ENCODE measurements around the gene GREB1.

Gene GREB1

GRCh38 chr2:11533278-11534070 is at the start of gene GREB1:
GREB1 (plus strand) TSS chr2:11534045; CDS start chr2:11556615, 22,570 bp downstream.
- DNase-seq: no peak

GRCh38 chr2:11488809-11489208 is 45.0 kb upstream of the GREB1 start:
- DNase-seq: no peak

- DNase-seq: no peak
Observed at GRCh38 chr2:11490194-11490593, 43.7 kb upstream of the GREB1 start.

- DNase-seq: no peak
Observed at GRCh38 chr2:11491348-11491933, 42.4 kb upstream of the GREB1 start.

- no peak for DNase-seq
Observed at GRCh38 chr2:11492244-11492643, 41.6 kb upstream of the GREB1 start.

- DNase-seq: no peak
Observed at GRCh38 chr2:11492720-11493119, 41.1 kb upstream of the GREB1 start.

- DNase-seq: no peak
Observed at GRCh38 chr2:11493282-11493681, 40.6 kb upstream of the GREB1 start.

GRCh38 chr2:11494310-11494709 is 39.5 kb upstream of the GREB1 start:
- DNase-seq: no peak

- no peak for DNase-seq
Observed at GRCh38 chr2:11495844-11496681, 37.8 kb upstream of the GREB1 start.

GRCh38 chr2:11498543-11499034 is 35.3 kb upstream of the GREB1 start:
- DNase-seq: no peak

- DNase-seq: no peak
Observed at GRCh38 chr2:11499081-11499743, 34.6 kb upstream of the GREB1 start.

- DNase-seq: no peak
Observed at GRCh38 chr2:11500702-11501303, 33.0 kb upstream of the GREB1 start.

GRCh38 chr2:11502740-11503292 is 31.0 kb upstream of the GREB1 start:
- DNase-seq: peak; percentile 14

GRCh38 chr2:11503354-11503927 is 30.4 kb upstream of the GREB1 start:
- no peak for DNase-seq

- peak; percentile 38 for DNase-seq
Observed at GRCh38 chr2:11505652-11506610, 27.9 kb upstream of the GREB1 start.

GRCh38 chr2:11506611-11506969 is 27.3 kb upstream of the GREB1 start:
- DNase-seq: no peak

- no peak for DNase-seq
Observed at GRCh38 chr2:11507517-11507916, 26.3 kb upstream of the GREB1 start.

- no peak for DNase-seq
Observed at GRCh38 chr2:11508279-11508678, 25.6 kb upstream of the GREB1 start.

GRCh38 chr2:11509657-11510360 is 24.0 kb upstream of the GREB1 start:
- no peak for DNase-seq

GRCh38 chr2:11512431-11512830 is 21.4 kb upstream of the GREB1 start:
- DNase-seq: no peak

Data from NCI-H226 (cell line).